IPS DF 4.7 (cell line): ENCODE results near the gene OTOP1.
"Not testable (repeated sequence)": the region's sequence is repeated elsewhere in the genome, so short reads cannot be mapped to it uniquely, and the experiment has no call there.

Source experiments
- DNase-seq: peaks from one replicate; pipeline ENCODE4 v3.0.0-alpha.2; 2013; ENCODE audit warnings: low spot score; ENCODE audit errors: extremely low read depth

OTOP1 gene

DNA sequence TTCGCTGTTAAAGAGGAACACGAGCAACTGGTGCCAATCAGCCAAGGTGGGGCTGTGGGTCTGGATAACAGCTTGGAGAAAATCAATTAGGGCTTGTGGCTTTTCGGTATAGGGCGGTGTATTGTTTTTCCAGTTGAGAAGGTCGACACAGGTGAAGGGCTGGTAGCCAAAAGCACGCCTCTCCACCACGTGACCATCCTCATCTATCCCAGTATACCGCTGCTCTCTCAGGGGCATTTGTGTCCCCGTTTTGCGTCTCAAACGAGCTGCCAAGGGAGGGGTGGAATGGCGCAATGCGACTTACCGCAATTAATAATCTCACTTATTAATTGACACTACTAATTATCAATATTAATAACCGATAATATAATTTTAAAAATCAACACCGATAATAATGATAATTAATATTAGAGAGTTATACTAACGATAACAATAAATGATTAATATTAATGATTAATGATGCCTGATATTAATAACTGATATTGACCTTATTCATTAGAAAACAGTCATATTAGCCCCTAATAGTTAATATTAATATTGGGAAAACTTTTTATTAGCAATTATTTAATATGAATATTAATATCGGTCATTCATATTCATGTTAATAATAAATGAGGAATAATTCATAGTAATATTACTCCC, 62.1 kb downstream of the OTOP1 start:
- not testable (repeated sequence) for DNase-seq

DNA sequence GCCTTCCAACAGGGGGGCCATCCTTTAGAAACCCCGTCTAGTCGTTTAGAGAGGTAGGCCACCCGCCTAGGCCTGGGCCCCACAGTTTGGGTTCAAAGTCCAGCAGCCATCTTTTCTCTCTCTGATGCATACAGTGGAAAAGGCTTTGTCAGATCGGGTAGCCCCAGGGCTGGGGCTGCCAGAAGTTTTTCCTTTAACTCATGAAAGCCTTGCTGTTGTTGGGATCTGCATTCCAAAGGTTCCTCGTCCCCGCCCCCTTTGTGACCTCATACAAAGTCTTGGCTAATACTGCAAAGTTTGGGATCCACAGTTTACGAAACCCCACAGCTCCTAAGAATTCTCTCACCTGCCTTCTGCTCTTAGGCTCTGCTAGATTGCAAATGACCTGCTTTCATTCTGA, 64.5 kb downstream of the OTOP1 start:
- DNase-seq = not testable (repeated sequence)

- not testable (repeated sequence) for DNase-seq
Observed at GRCh38 chr4:4160956-4161665, 65.6 kb downstream of the OTOP1 start.

DNA sequence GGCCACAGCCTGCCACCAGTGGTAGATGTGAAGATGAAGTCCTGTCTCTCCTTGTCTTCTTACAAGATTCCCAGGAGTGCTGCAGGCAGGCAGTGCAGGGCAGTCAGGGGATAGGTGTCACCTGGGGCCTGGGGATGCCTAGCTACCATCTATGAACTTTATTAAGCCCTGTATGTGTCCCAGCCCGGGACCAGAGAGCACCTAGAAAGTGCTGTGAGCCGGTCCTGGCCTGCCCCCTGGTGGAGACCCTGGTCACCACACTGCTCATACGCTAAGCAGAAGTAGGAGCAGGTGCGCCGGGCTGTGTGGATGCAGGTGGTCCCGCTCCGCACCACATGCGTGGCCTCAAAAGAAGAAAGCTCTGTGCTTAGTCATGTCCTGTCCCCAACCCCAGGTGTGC, 81.1 kb downstream of the OTOP1 start:
- DNase-seq = not testable (repeated sequence)

GRCh38 chr4:4143376-4143775, 83.4 kb downstream of the OTOP1 start:
- not testable (repeated sequence) for DNase-seq

DNA sequence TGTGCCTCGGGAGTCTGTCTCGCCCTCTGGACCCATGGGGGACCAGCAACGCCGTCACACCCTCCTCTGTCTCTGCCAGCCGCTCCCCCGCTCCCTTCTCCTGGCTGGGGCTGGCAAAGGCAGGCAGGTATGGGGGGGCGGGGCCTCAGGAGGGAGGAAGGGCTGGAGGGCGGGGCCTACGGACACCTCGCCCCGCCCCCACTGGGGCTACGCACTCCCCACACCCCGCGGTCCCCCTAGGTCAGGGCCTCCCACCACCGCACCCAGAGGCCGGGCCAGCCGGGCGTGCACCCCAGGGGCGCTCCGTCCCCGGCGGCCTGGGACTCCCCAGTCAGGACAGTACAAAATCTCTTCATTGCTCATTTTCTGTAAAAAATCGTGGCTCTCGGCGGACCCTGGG, 84.0 kb downstream of the OTOP1 start:
- DNase-seq = not testable (repeated sequence)

DNA sequence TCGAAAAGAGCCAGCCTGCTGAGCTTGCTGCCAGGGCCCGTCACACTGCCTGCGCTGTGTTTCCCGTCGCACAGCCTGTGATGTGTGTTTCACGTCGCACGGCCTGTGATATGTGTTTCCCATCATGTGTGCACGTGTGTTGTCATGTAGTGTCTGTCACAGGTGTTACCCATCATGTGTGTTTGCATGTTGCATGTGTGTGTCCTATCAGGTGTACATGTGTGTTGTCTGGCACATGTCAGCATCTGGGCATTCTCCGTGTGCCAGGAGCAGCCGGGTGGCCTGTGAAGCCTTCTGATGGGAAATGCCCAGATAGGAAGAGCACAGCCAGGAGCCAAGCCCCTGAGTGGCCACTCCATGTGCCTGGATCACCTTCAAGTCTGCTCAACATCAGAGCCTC, 85.5 kb downstream of the OTOP1 start:
- DNase-seq = not testable (repeated sequence)
